ENCODE measurements around the gene RNF152.

Gene RNF152

GRCh38 chr18:61844726-61845125 is 48.1 kb downstream of the RNF152 start:
- H3K4me3 ChIP-seq (ENCODE audit: low read depth, low read length), result no peak overlapping the region
- TF ChIP-seq CTCF (IDR thresholded peaks at IDR 0.05; ENCODE audit: low read depth, low read length, missing control alignments), result no peak
- in situ Hi-C loops (cut with HindIII; ENCODE audit: low sequenced_read_pairs), result no loop called here
- no peak for DNase-seq (ENCODE audit: low read depth)

GRCh38 chr18:61842146-61842545 is 50.7 kb downstream of the RNF152 start:
- H3K4me3 ChIP-seq (ENCODE audit: low read depth, low read length), result no peak overlapping the region
- no peak for DNase-seq (ENCODE audit: low read depth)
- no peak for TF ChIP-seq CTCF (IDR thresholded peaks at IDR 0.05; ENCODE audit: low read depth, low read length, missing control alignments)
- in situ Hi-C loops (cut with HindIII; ENCODE audit: low sequenced_read_pairs), result no loop called here

GRCh38 chr18:61841706-61842105 is 51.1 kb downstream of the RNF152 start:
- H3K4me3 ChIP-seq (ENCODE audit: low read depth, low read length), result no peak overlapping the region
- no peak for DNase-seq (ENCODE audit: low read depth)
- no peak for TF ChIP-seq CTCF (IDR thresholded peaks at IDR 0.05; ENCODE audit: low read depth, low read length, missing control alignments)
- in situ Hi-C loops (cut with HindIII; ENCODE audit: low sequenced_read_pairs), result no loop called here

GRCh38 chr18:61840324-61840723 is 52.5 kb downstream of the RNF152 start:
- no peak for DNase-seq (ENCODE audit: low read depth)

GRCh38 chr18:61838521-61838920 is 54.3 kb downstream of the RNF152 start:
- no peak for DNase-seq (ENCODE audit: low read depth)
- in situ Hi-C loops (cut with HindIII; ENCODE audit: low sequenced_read_pairs), result no loop called here
- H3K4me3 ChIP-seq (ENCODE audit: low read depth, low read length), result no peak overlapping the region
- TF ChIP-seq CTCF (IDR thresholded peaks at IDR 0.05; ENCODE audit: low read depth, low read length, missing control alignments), result no peak

More at GRCh38 chr18:61840324-61840723, 52.5 kb downstream of the RNF152 start:
- no peak overlapping the region for H3K4me3 ChIP-seq (ENCODE audit: low read depth, low read length)
- no peak for TF ChIP-seq CTCF (IDR thresholded peaks at IDR 0.05; ENCODE audit: low read depth, low read length, missing control alignments)
- in situ Hi-C loops (cut with HindIII; ENCODE audit: low sequenced_read_pairs), result no loop called here

GRCh38 chr18:61833978-61834377 is 58.8 kb downstream of the RNF152 start:
- no peak for DNase-seq (ENCODE audit: low read depth)
- no peak for TF ChIP-seq CTCF (IDR thresholded peaks at IDR 0.05; ENCODE audit: low read depth, low read length, missing control alignments)
- in situ Hi-C loops (cut with HindIII; ENCODE audit: low sequenced_read_pairs), result no loop called here

GRCh38 chr18:61833387-61833786 is 59.4 kb downstream of the RNF152 start:
- H3K4me3 ChIP-seq (ENCODE audit: low read depth, low read length), result no peak overlapping the region
- DNase-seq (ENCODE audit: low read depth), result peak; percentile 35
- TF ChIP-seq CTCF (IDR thresholded peaks at IDR 0.05; ENCODE audit: low read depth, low read length, missing control alignments), result no peak
- in situ Hi-C loops (cut with HindIII; ENCODE audit: low sequenced_read_pairs), result no loop called here

More at GRCh38 chr18:61833978-61834377, 58.8 kb downstream of the RNF152 start:
- H3K4me3 ChIP-seq (ENCODE audit: low read depth, low read length), result no peak overlapping the region
